CD4-positive, alpha-beta T cell treated with Interleukin-15 for 1 hour (primary cell): ENCODE results near the gene NKIRAS2.

Source experiments
- DNase-seq: peaks from one replicate; pipeline ENCODE4 v3.0.0-alpha.2; 2020

Gene NKIRAS2

GRCh38 chr17:42027961-42028790, 8.3 kb downstream of the NKIRAS2 start:
- DNase-seq = no peak

GRCh38 chr17:42028791-42029127, 8.9 kb downstream of the NKIRAS2 start:
- no peak for DNase-seq

- no peak for DNase-seq
These were observed 11.7 kb downstream of the NKIRAS2 start for GRCh38 chr17:42031584-42031983.

GRCh38 chr17:42034059-42034458, 14.2 kb downstream of the NKIRAS2 start:
- no peak for DNase-seq

GRCh38 chr17:42038221-42038973, 18.5 kb downstream of the NKIRAS2 start:
- DNase-seq = no peak

- DNase-seq = no peak
These were observed 20.2 kb downstream of the NKIRAS2 start for GRCh38 chr17:42039794-42040763.

- DNase-seq = no peak
These were observed 20.9 kb downstream of the NKIRAS2 start for GRCh38 chr17:42040818-42041217.

GRCh38 chr17:42041619-42042018, 21.7 kb downstream of the NKIRAS2 start:
- DNase-seq = no peak

GRCh38 chr17:42042598-42043319, 22.9 kb downstream of the NKIRAS2 start:
- no peak for DNase-seq

GRCh38 chr17:42045719-42046118, 25.8 kb downstream of the NKIRAS2 start:
- DNase-seq = no peak

GRCh38 chr17:42047343-42047742, 27.5 kb downstream of the NKIRAS2 start:
- DNase-seq = no peak

GRCh38 chr17:42049834-42050392, 30.0 kb downstream of the NKIRAS2 start:
- no peak for DNase-seq

GRCh38 chr17:42050393-42051012, 30.6 kb downstream of the NKIRAS2 start, which contains the start of gene C17orf113:
Gene C17orf113 (minus strand): TSS chr17:42050601. CDS start chr17:42043376, 7,225 bp downstream.
- peak; percentile 57 for DNase-seq

- DNase-seq = no peak
These were observed 31.1 kb downstream of the NKIRAS2 start for GRCh38 chr17:42051013-42051400.

GRCh38 chr17:42051645-42052044, 31.8 kb downstream of the NKIRAS2 start:
- DNase-seq = no peak

GRCh38 chr17:42052346-42052877, 32.5 kb downstream of the NKIRAS2 start:
- no peak for DNase-seq

GRCh38 chr17:42053731-42054500, 34.0 kb downstream of the NKIRAS2 start:
- DNase-seq = no peak

GRCh38 chr17:42055027-42055426, 35.1 kb downstream of the NKIRAS2 start:
- DNase-seq = no peak

- no peak for DNase-seq
These were observed 35.6 kb downstream of the NKIRAS2 start for GRCh38 chr17:42055496-42055895.

- no peak for DNase-seq
These were observed 36.7 kb downstream of the NKIRAS2 start for GRCh38 chr17:42056635-42057034.
